Measurements from ENCODE around the gene TEC.

TEC gene

GRCh38 chr4:48244665-48245064, 25.0 kb downstream of the TEC start:
- in situ Hi-C loops (cut with HindIII; ENCODE audit: low sequenced_read_pairs), result no loop called here
- TF ChIP-seq CTCF (IDR thresholded peaks at IDR 0.05; ENCODE audit: low read depth, low read length), result no peak
- H3K4me3 ChIP-seq (ENCODE audit: low read depth, low read length), result no peak overlapping the region
- no peak for DNase-seq (ENCODE audit: low read depth, low spot score)

- in situ Hi-C loops (cut with HindIII; ENCODE audit: low sequenced_read_pairs), result no loop called here
- H3K4me3 ChIP-seq (ENCODE audit: low read depth, low read length), result no peak overlapping the region
- no peak for TF ChIP-seq CTCF (IDR thresholded peaks at IDR 0.05; ENCODE audit: low read depth, low read length)
- no peak for DNase-seq (ENCODE audit: low read depth, low spot score)
These were observed 25.8 kb downstream of the TEC start for GRCh38 chr4:48243887-48244286.

GRCh38 chr4:48243429-48243828, 26.2 kb downstream of the TEC start:
- DNase-seq (ENCODE audit: low read depth, low spot score), result no peak
- H3K4me3 ChIP-seq (ENCODE audit: low read depth, low read length), result no peak overlapping the region
- no peak for TF ChIP-seq CTCF (IDR thresholded peaks at IDR 0.05; ENCODE audit: low read depth, low read length)
- in situ Hi-C loops (cut with HindIII; ENCODE audit: low sequenced_read_pairs), result no loop called here

- H3K4me3 ChIP-seq (ENCODE audit: low read depth, low read length), result no peak overlapping the region
- in situ Hi-C loops (cut with HindIII; ENCODE audit: low sequenced_read_pairs), result no loop called here
- DNase-seq (ENCODE audit: low read depth, low spot score), result no peak
- no peak for TF ChIP-seq CTCF (IDR thresholded peaks at IDR 0.05; ENCODE audit: low read depth, low read length)
These were observed 27.0 kb downstream of the TEC start for GRCh38 chr4:48242511-48243195.

- no peak for DNase-seq (ENCODE audit: low read depth, low spot score)
- in situ Hi-C loops (cut with HindIII; ENCODE audit: low sequenced_read_pairs), result no loop called here
- H3K4me3 ChIP-seq (ENCODE audit: low read depth, low read length), result no peak overlapping the region
- TF ChIP-seq CTCF (IDR thresholded peaks at IDR 0.05; ENCODE audit: low read depth, low read length), result no peak
These were observed 27.9 kb downstream of the TEC start for GRCh38 chr4:48241731-48242130.

- no peak for DNase-seq (ENCODE audit: low read depth, low spot score)
- H3K4me3 ChIP-seq (ENCODE audit: low read depth, low read length), result no peak overlapping the region
- in situ Hi-C loops (cut with HindIII; ENCODE audit: low sequenced_read_pairs), result no loop called here
- no peak for TF ChIP-seq CTCF (IDR thresholded peaks at IDR 0.05; ENCODE audit: low read depth, low read length)
These were observed 31.5 kb downstream of the TEC start for GRCh38 chr4:48237996-48238645.
